Measurements from ENCODE around the gene THAP4.
A peak's percentile ranks its signal among the peaks of the same experiment; 100 is the strongest.

The THAP4 gene

GRCh38 chr2:241660593-241661213 lies 23.7 kb upstream of the THAP4 start:
- no peak for TF ChIP-seq CTCF (conservative IDR thresholded peaks at IDR 0.05)
- no peak for TF ChIP-seq ZFX (IDR thresholded peaks at IDR 0.05)
- H3K27ac ChIP-seq, result no peak overlapping the region

GRCh38 chr2:241659150-241659739 lies 22.3 kb upstream of the THAP4 start:
- TF ChIP-seq ZFX (IDR thresholded peaks at IDR 0.05), result no peak
- peak; percentile 82 for TF ChIP-seq CTCF (conservative IDR thresholded peaks at IDR 0.05)
- H3K27ac ChIP-seq, result no peak overlapping the region

- no peak for TF ChIP-seq CTCF (conservative IDR thresholded peaks at IDR 0.05)
- no peak for TF ChIP-seq ZFX (IDR thresholded peaks at IDR 0.05)
- no peak overlapping the region for H3K27ac ChIP-seq
Observed at GRCh38 chr2:241658296-241658695, 21.3 kb upstream of the THAP4 start.

GRCh38 chr2:241657786-241658254 lies 20.9 kb upstream of the THAP4 start:
- TF ChIP-seq ZFX (IDR thresholded peaks at IDR 0.05), result no peak
- no peak for TF ChIP-seq CTCF (conservative IDR thresholded peaks at IDR 0.05)
- H3K27ac ChIP-seq, result no peak overlapping the region

GRCh38 chr2:241656190-241656741 lies 19.3 kb upstream of the THAP4 start:
- H3K27ac ChIP-seq, result no peak overlapping the region
- no peak for TF ChIP-seq ZFX (IDR thresholded peaks at IDR 0.05)
- no peak for TF ChIP-seq CTCF (conservative IDR thresholded peaks at IDR 0.05)

GRCh38 chr2:241655516-241656189 lies 18.7 kb upstream of the THAP4 start:
- TF ChIP-seq ZFX (IDR thresholded peaks at IDR 0.05), result no peak
- TF ChIP-seq CTCF (conservative IDR thresholded peaks at IDR 0.05), result no peak
- H3K27ac ChIP-seq, result no peak overlapping the region

- TF ChIP-seq ZFX (IDR thresholded peaks at IDR 0.05) (no peak), CTCF (conservative IDR thresholded peaks at IDR 0.05) (no peak)
- H3K27ac ChIP-seq, result no peak overlapping the region
Observed at GRCh38 chr2:241654551-241654950, 17.6 kb upstream of the THAP4 start.
